ENCODE results near the gene CELSR3.

CELSR3 gene, protein sequence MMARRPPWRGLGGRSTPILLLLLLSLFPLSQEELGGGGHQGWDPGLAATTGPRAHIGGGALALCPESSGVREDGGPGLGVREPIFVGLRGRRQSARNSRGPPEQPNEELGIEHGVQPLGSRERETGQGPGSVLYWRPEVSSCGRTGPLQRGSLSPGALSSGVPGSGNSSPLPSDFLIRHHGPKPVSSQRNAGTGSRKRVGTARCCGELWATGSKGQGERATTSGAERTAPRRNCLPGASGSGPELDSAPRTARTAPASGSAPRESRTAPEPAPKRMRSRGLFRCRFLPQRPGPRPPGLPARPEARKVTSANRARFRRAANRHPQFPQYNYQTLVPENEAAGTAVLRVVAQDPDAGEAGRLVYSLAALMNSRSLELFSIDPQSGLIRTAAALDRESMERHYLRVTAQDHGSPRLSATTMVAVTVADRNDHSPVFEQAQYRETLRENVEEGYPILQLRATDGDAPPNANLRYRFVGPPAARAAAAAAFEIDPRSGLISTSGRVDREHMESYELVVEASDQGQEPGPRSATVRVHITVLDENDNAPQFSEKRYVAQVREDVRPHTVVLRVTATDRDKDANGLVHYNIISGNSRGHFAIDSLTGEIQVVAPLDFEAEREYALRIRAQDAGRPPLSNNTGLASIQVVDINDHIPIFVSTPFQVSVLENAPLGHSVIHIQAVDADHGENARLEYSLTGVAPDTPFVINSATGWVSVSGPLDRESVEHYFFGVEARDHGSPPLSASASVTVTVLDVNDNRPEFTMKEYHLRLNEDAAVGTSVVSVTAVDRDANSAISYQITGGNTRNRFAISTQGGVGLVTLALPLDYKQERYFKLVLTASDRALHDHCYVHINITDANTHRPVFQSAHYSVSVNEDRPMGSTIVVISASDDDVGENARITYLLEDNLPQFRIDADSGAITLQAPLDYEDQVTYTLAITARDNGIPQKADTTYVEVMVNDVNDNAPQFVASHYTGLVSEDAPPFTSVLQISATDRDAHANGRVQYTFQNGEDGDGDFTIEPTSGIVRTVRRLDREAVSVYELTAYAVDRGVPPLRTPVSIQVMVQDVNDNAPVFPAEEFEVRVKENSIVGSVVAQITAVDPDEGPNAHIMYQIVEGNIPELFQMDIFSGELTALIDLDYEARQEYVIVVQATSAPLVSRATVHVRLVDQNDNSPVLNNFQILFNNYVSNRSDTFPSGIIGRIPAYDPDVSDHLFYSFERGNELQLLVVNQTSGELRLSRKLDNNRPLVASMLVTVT (N-terminal part only)

DNA sequence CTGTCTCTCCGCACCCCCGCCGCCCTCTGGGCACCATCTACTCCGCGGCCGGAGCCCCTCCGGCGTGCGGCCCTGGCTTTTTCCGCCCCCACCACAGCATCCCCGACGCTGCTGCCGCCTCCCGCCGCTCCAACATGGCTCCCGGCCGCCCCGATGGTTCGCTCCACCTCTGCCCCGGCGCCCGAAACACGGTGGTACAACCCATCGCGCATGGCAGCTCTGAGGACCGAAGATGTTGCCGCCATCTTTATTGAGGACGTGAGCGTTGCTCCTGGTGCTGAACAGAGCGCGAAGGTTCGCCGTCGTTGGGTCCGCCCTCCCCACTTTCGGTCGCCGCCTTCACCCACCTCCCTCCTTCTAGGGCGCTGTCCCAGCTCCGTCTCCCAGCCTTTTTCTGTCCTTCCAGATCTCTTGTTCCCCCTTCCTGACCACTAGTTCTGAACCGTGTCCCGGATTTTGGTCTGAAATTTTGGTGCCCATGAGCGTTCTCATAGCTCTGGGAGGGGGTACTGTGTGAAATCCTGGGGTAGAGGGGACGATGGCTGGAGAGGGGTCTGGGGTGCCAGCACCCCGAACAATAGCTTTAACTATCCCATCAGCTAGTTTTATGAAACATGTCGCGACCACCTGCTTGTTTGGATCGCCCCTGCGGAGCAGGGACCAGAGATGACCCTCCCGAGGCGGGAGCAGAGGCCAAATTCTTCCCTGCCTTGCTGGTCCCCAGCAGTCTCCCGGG is at the start of gene CELSR3:
TSS of gene CELSR3 (minus strand) at position 134 of the 736 bp plus-strand sequence. CDS start 252 bp downstream, outside the sequence.
- DNase-seq (ENCODE audit: low read depth), result peak; percentile 19

DNA sequence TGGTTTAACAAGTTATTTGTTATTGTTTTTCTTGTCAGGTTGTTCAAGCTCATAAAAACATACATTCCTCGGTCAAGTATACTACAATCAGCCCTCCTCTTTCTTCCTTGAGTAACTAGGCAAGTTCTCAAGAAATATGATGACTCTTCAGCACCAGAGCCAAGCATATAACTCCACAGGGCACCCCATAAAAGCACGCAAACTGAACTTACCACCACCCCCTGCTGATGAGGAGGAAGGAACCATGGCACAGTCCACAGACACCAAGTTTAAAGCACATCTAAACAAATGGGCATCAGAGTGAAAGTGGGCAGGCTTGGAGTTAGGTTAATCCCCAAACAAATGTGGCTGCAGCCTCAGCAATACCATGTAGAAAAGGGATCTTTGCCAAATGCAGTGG is 49.0 kb upstream of the CELSR3 start:
- no peak for DNase-seq (ENCODE audit: low read depth)

- DNase-seq (ENCODE audit: low read depth), result no peak
Observed at GRCh38 chr3:48709051-48709461, 46.4 kb upstream of the CELSR3 start.

- no peak for DNase-seq (ENCODE audit: low read depth)
Observed at GRCh38 chr3:48708481-48708889, 45.8 kb upstream of the CELSR3 start.

DNA sequence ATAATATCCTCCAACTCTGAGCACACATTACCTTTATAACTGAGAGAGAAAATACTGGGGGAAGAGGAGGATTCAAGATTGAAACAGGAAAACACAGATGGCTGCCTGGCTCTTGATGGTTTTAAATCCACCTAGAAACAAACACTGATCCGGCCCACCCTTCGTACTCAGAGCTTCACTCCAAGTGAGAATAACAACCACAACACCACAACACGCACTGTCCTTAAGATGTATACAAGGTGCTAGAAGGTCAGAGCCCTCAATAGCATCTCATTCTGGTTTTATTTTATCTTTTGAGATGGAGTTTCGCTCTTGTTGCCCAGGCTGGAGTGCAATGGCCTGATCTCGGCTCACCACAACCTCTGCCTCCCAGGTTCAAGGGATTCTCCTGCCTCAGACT is 44.5 kb upstream of the CELSR3 start:
- no peak for DNase-seq (ENCODE audit: low read depth)

DNA sequence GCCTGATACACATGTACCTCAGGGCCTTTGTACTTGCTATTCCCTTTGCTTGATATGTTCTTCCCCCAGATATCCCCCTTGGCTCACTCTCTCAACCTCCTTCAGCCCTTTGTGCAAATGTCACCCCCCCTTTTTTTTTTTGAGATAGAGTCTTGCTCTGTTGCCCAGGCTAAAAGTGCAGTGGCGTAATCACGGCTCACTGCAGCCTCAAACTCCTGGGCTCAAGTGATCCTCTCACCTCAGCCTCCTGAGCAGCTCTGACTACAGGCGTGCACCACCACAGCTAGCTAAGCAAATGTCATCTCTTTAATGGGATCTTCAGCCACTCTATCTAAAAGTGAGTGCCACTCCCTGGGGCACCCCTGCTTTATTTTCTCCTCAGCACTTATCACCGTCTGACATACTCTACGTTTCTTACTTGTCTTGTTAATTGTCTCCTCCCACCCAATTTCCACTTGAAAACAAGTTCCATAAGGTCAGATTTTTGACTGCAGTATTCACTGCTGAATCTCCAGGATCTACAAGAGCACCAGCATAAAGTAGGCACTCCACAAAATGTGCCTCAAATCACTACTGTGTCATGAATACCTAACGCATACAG is 39.7 kb upstream of the CELSR3 start:
- no peak for DNase-seq (ENCODE audit: low read depth)

DNA sequence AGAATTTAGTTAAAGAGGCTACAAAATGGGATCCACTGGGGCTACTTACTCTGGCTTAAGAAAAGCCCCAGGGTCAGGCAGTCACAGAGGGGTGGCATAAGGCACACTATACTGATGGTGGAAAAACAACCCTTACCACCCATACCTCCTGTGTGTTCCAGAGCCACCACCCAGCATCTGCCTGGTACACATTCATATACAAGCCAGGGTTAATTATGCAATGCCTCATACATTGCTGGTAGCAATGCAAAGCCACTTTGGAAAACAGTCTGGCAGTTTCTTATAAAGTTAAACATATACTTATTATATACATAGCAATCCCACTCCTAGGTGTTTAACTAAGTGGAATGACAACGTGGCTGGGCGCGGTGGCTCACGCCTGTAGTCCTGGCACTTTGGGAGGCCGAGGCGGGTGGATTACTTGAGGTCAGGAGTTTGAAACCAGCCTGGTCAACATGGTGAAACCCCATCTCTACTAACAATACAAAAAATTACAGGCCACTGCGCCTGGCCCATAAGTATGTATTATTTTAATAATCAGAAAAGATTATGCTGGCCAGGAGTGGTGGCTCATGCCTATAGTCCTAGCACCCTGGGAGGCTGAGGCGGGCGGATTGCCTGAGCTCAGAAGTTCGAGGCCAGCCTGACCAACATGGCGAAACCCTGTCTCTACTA is 38.2 kb upstream of the CELSR3 start:
- no peak for DNase-seq (ENCODE audit: low read depth)

- DNase-seq (ENCODE audit: low read depth), result no peak
Observed at GRCh38 chr3:48698891-48699290, 36.2 kb upstream of the CELSR3 start.

- DNase-seq (ENCODE audit: low read depth), result no peak
Observed at GRCh38 chr3:48697952-48698351, 35.3 kb upstream of the CELSR3 start.

GRCh38 chr3:48696601-48697000 is 33.9 kb upstream of the CELSR3 start:
- DNase-seq (ENCODE audit: low read depth), result no peak

GRCh38 chr3:48696156-48696555 is 33.5 kb upstream of the CELSR3 start:
- no peak for DNase-seq (ENCODE audit: low read depth)

DNA sequence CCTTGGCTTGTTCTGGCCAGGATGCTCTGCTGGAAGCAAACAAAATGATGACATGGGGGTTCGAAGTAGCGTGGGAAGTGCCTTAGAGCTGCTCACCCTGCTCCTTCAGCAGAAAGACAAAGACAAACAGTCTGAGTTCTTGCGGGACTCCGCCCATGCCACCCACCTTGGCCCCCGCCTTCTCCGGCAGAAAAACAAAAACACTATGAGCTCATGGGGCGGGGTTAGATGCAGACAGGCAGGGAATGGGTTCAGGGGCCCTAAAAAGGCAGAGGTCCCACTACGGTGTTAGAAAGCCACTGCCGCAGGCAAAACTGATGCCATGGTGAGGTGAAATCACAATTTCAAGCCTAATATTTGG is 32.7 kb upstream of the CELSR3 start:
- no peak for DNase-seq (ENCODE audit: low read depth)

GRCh38 chr3:48694610-48695392 is 32.1 kb upstream of the CELSR3 start:
- no peak for DNase-seq (ENCODE audit: low read depth)

GRCh38 chr3:48693826-48694225 is 31.1 kb upstream of the CELSR3 start:
- DNase-seq (ENCODE audit: low read depth), result no peak

- DNase-seq (ENCODE audit: low read depth), result no peak
Observed at GRCh38 chr3:48692551-48692950, 29.9 kb upstream of the CELSR3 start.

DNA sequence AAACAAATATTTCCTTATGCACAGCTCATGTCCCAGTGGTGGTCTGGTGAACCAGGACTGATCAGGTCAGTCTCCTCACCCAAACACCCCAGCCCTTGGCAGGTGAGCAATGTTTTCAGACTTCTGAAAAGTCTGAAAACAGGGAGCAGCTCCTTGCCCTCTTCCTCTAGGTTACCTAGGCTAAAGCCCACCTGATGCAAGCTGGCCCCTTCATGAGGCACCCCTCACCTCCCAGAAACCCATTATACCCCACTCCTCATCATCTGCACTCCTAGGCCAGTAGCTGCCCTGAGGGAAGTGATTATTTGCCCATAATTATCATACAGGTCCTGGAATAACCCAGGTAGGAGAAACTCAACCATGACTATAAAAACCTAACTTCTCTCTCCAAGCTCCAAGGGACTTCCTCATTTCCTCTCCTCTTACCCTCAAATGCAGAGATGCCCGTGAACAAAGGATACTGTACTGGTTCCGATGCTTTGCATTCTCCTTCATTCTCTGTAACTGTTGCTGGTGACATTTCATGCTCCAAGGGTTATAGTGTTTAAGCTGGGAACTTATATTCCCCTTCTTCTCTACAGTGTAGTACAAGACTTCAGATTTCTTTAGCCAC is 28.3 kb upstream of the CELSR3 start:
- no peak for DNase-seq (ENCODE audit: low read depth)

- no peak for DNase-seq (ENCODE audit: low read depth)
Observed at GRCh38 chr3:48689384-48689783, 26.7 kb upstream of the CELSR3 start.

DNA sequence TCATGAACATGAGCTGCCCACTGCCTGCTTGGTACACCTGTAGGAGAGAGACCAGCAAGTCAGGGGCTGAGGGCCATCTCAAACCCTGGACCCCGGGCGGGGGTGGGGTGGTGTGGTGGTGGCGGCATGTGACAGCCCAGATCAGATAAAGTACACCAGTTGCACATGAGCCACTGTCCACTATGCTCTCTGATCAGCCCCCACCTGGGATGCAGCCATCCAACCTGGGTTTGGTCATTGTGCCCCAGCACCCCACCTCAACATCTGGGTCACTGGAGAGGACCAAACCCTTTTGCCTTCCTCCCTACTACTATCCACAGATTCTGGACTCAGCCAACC is 26.0 kb upstream of the CELSR3 start:
- no peak for DNase-seq (ENCODE audit: low read depth)

GRCh38 chr3:48688032-48688736 is 25.5 kb upstream of the CELSR3 start:
- DNase-seq (ENCODE audit: low read depth), result no peak

Data from stimulated activated CD8-positive, alpha-beta memory T cell treated with anti-CD3 and anti-CD28 coated beads, Interleukin-12 subunit alpha, Interleukin-12 subunit beta, amount 100 ng/mL, for 1 hour (primary cell).